ENCODE results near the gene SH3BGRL2. TPM values are rescaled to one million over a fixed set of nuclear protein-coding genes. Genes with fewer than 3 reads are reported as not detected.

SH3BGRL2 gene
- total RNA-seq, 4 donors from 2014 or later = 20.6 to 121 (median 51.7) TPM

- TF ChIP-seq CTCF (IDR thresholded peaks at IDR 0.05; ENCODE audit: low read depth) = no peak
Measured at GRCh38 chr6:79733388-79733787, 102.3 kb downstream of the SH3BGRL2 start.

- TF ChIP-seq CTCF (IDR thresholded peaks at IDR 0.05; ENCODE audit: low read depth) = no peak
Measured at GRCh38 chr6:79734374-79734773, 103.2 kb downstream of the SH3BGRL2 start.

GRCh38 chr6:79735183-79735582 is 104.1 kb downstream of the SH3BGRL2 start:
- no peak for TF ChIP-seq CTCF (IDR thresholded peaks at IDR 0.05; ENCODE audit: low read depth)

- TF ChIP-seq CTCF (IDR thresholded peaks at IDR 0.05; ENCODE audit: low read depth) = no peak
Measured at GRCh38 chr6:79737172-79737571, 106.0 kb downstream of the SH3BGRL2 start.

GRCh38 chr6:79742030-79742429 is 110.9 kb downstream of the SH3BGRL2 start:
- no peak for TF ChIP-seq CTCF (IDR thresholded peaks at IDR 0.05; ENCODE audit: low read depth)

- no peak for TF ChIP-seq CTCF (IDR thresholded peaks at IDR 0.05; ENCODE audit: low read depth)
Measured at GRCh38 chr6:79750806-79751205, 119.7 kb downstream of the SH3BGRL2 start.

Other genes starting within 250 kb of the SH3BGRL2 start
- 1 to 10 TPM; 5.7 to 9.0 (median 5.9) TPM for gene LCA5, start 93.9 kb upstream of the SH3BGRL2 start, total RNA-seq